GM23248 (cell line): ENCODE results near the gene P4HTM.

ENCODE experiments used
- EZH2 ChIP-seq: fragments of 200-600 bp; sonication (generic); IDR thresholded peaks from 2 replicates; pipeline ENCODE4 v1.6.1; 2018; ENCODE audit warnings: antibody characterized with exemption, mild to moderate bottlenecking; ENCODE audit not compliant: insufficient read depth, poor library complexity, severe bottlenecking
- EZH2phosphoT487 ChIP-seq: fragments of 200-600 bp; sonication (generic); IDR thresholded peaks from 2 replicates; pipeline ENCODE4 v1.6.1; 2018; ENCODE audit warnings: antibody characterized with exemption, moderate library complexity, mild to moderate bottlenecking, low read depth; ENCODE audit not compliant: insufficient read depth

DNA sequence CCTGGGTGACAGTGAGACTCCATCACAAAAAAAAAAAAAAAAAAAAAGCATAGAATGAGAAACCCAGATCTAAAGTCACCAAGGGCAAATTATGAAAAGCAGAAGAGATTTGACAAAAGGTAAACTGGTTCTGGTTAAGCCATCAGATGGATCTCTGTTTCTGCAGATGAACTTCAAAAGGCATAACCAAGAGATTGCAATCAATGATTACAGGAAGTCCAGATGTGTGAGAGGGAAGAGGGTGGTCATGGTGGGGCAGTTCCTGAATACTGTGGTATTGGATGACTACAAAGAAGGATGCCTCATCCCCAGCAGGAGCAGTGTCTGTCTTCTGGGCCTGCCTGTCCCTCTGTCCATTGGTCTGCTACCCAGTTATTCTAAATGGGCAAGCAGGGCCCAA is 3.8 kb downstream of the P4HTM start:
- no peak for TF ChIP-seq EZH2
- TF ChIP-seq EZH2phosphoT487 = no peak
